Mesendoderm (in vitro differentiated cells): ENCODE results near the gene CD68.

ENCODE experiments used
- DNase-seq: peaks from one replicate; pipeline ENCODE4 v3.0.0; 2013
- H2AK5ac ChIP-seq: 2 replicates; pipeline ENCODE4 v1.6.1; 2013; ENCODE audit warnings: low read length, inconsistent platforms
- H2BK120ac ChIP-seq: 2 replicates; pipeline ENCODE4 v1.6.1; 2013; ENCODE audit warnings: low read depth, mild to moderate bottlenecking, low read length, moderate library complexity, mixed read lengths
- H2BK15ac ChIP-seq: replicated peaks from 2 replicates; pipeline ENCODE4 v1.6.1; 2013; ENCODE audit warnings: low read depth, mild to moderate bottlenecking, moderate library complexity
- H2BK5ac ChIP-seq: 2 replicates; pipeline ENCODE4 v1.6.1; 2013; ENCODE audit warnings: low read length, inconsistent platforms
- H3K18ac ChIP-seq: 2 replicates; pipeline ENCODE4 v1.6.1; 2013; ENCODE audit warnings: mild to moderate bottlenecking, low read length, mixed read lengths
- H3K23ac ChIP-seq: one replicate; pipeline ENCODE4 v1.6.1; 2013; ENCODE audit warnings: low read length
- H3K27ac ChIP-seq: 2 replicates; pipeline ENCODE4 v1.5.1; 2013; ENCODE audit warnings: low read depth, mild to moderate bottlenecking, inconsistent platforms, low read length, moderate library complexity
- H3K27me3 ChIP-seq: 2 replicates; pipeline ENCODE4 v1.6.1; 2013; ENCODE audit warnings: low read length, control low read depth, mild to moderate bottlenecking, inconsistent platforms; ENCODE audit not compliant: insufficient read depth, poor library complexity
- H3K36me3 ChIP-seq: 2 replicates; pipeline ENCODE4 v1.6.1; 2013; ENCODE audit warnings: low read length, inconsistent platforms; ENCODE audit not compliant: control insufficient read depth, insufficient read depth
- H3K4ac ChIP-seq: one replicate; pipeline ENCODE4 v1.6.1; 2013; ENCODE audit warnings: low read depth, mild to moderate bottlenecking, low read length, moderate library complexity
- H3K4me1 ChIP-seq: 2 replicates; pipeline ENCODE4 v1.6.1; 2013; ENCODE audit warnings: low read depth, low read length, inconsistent platforms; ENCODE audit not compliant: control insufficient read depth
- H3K4me2 ChIP-seq: 2 replicates; pipeline ENCODE4 v1.6.1; 2013; ENCODE audit warnings: low read length
- H3K4me3 ChIP-seq: 2 replicates; pipeline ENCODE4 v1.5.1; 2013; ENCODE audit warnings: mild to moderate bottlenecking, low read length
- H3K56ac ChIP-seq: one replicate; pipeline ENCODE4 v1.6.1; 2013; ENCODE audit warnings: low read length
- H3K79me1 ChIP-seq: 2 replicates; pipeline ENCODE4 v1.6.1; 2013; ENCODE audit warnings: low read length, inconsistent platforms
- H3K79me2 ChIP-seq: 2 replicates; pipeline ENCODE4 v1.6.1; 2013; ENCODE audit warnings: mild to moderate bottlenecking, low read length; ENCODE audit not compliant: control insufficient read depth, insufficient read depth
- H3K9ac ChIP-seq: 2 replicates; pipeline ENCODE4 v1.6.1; 2013; ENCODE audit warnings: low read length, inconsistent platforms
- H4K5ac ChIP-seq: one replicate; pipeline ENCODE4 v1.6.1; 2013; ENCODE audit warnings: low read length
- H4K8ac ChIP-seq: one replicate; pipeline ENCODE4 v1.6.1; 2013; ENCODE audit warnings: low read depth, mild to moderate bottlenecking, control low read depth, low read length, moderate library complexity
- WGBS: extraction: QIAGEN DNeasy Blood & Tissue Kit; methylation state at CpG from one replicate; pipeline ENCODE4 v1.1.7; 2013; ENCODE audit warnings: low lambda C conversion rate, missing lambda C conversion rate; ENCODE audit not compliant: insufficient coverage; ENCODE audit errors: extremely low coverage; 5-methylcytosine and 5-hydroxymethylcytosine counted together

Gene CD68

GRCh38 chr17:7561589-7562207, 17.7 kb upstream of the CD68 start, which contains the start of gene SENP3:
TSS of gene SENP3 (plus strand) at chr17:7561919. CDS start at chr17:7563077, 1,158 bp downstream.
- Histone ChIP-seq H3K27me3 (no peaks in the 10 kb centered on the region), H4K5ac (no peak within 1 kb of the TSS)
- no CpG with 5 or more reads among the region's 82 CpGs for WGBS

DNA sequence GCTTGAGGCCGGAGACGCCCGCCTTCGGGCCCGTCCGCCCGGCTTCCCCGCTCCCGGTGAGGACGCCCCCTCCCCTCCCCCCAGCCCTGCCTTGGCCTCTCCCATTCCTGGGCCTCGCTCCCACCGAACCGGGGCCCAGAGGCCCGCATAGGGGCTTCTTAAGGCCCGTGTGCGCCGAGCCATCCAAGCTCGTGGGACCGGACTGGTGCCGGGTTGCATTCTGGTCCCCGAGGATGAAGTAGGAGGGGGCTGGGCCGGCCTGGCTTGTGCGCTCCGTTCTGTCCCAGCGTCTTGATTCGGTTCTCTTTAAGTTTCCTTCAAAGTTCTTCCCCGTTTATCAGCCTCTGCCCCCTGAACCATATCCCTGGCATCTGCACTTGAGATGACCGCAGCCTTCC, 17.2 kb upstream of the CD68 start:
- peak overlapping the region; percentile 16 for H4K8ac ChIP-seq
- H3K4me3 ChIP-seq: peak overlapping the region; percentile 87
- H3K36me3 ChIP-seq: peaks cover 16% of the 10 kb centered on the region
- H3K27ac ChIP-seq: peak overlapping the region; percentile 8
- no peak overlapping the region for H2BK15ac ChIP-seq
- peak overlapping the region; percentile 99 for H3K4me2 ChIP-seq
- H3K56ac ChIP-seq: peak overlapping the region; percentile 96
- H3K4ac ChIP-seq: peak overlapping the region; percentile 99
- H3K23ac ChIP-seq: peak overlapping the region; percentile 80
- H4K5ac ChIP-seq: no peak overlapping the region
- peak overlapping the region; percentile 90 for H2AK5ac ChIP-seq
- DNase-seq: no peak
- peak overlapping the region; percentile 71 for H3K18ac ChIP-seq
- no CpG with 5 or more reads among the region's 28 CpGs for WGBS
- peaks cover 24% of the 10 kb centered on the region for H3K79me1 ChIP-seq
- no peaks in the 10 kb centered on the region for H3K27me3 ChIP-seq
- H3K9ac ChIP-seq: peak overlapping the region; percentile 91
- H3K4me1 ChIP-seq: peaks cover 7% of the 10 kb centered on the region
- no peak overlapping the region for H2BK120ac ChIP-seq
- H2BK5ac ChIP-seq: no peak overlapping the region
- H3K79me2 ChIP-seq: peaks cover 30% of the 10 kb centered on the region

More at GRCh38 chr17:7561589-7562207, 17.7 kb upstream of the CD68 start, which contains the start of gene SENP3:
- Histone ChIP-seq H3K56ac (peak within 1 kb of the TSS; percentile 96), H3K79me2 (peaks cover 30% of the 10 kb centered on the region), H3K9ac (peak within 1 kb of the TSS; percentile 94), H3K27ac (peak within 1 kb of the TSS; percentile 81), H2BK5ac (peak within 1 kb of the TSS; percentile 27), H3K4me1 (peaks cover 7% of the 10 kb centered on the region), H3K4me2 (peak within 1 kb of the TSS; percentile 100), H3K23ac (peak within 1 kb of the TSS; percentile 80), H3K4ac (peak within 1 kb of the TSS; percentile 99), H2AK5ac (peak within 1 kb of the TSS; percentile 90), H3K18ac (peak within 1 kb of the TSS; percentile 89), H4K8ac (peak within 1 kb of the TSS; percentile 16), H3K79me1 (peaks cover 23% of the 10 kb centered on the region), H2BK120ac (no peak within 1 kb of the TSS), H3K36me3 (peaks cover 15% of the 10 kb centered on the region), H2BK15ac (no peak within 1 kb of the TSS), H3K4me3 (peak within 1 kb of the TSS; percentile 87)
- peak; percentile 91 for DNase-seq

- Histone ChIP-seq H3K4me3 (no peak overlapping the region), H3K79me1 (peaks cover 24% of the 10 kb centered on the region), H2BK15ac (no peak overlapping the region), H2AK5ac (no peak overlapping the region), H2BK5ac (no peak overlapping the region), H3K27ac (no peak overlapping the region), H3K79me2 (peaks cover 30% of the 10 kb centered on the region), H2BK120ac (no peak overlapping the region), H4K8ac (no peak overlapping the region), H3K56ac (peak overlapping the region; percentile 96), H3K4me1 (peaks cover 7% of the 10 kb centered on the region), H3K9ac (peak overlapping the region; percentile 91), H3K27me3 (no peaks in the 10 kb centered on the region), H3K4me2 (no peak overlapping the region), H3K4ac (no peak overlapping the region), H4K5ac (no peak overlapping the region), H3K23ac (no peak overlapping the region), H3K36me3 (peaks cover 16% of the 10 kb centered on the region), H3K18ac (no peak overlapping the region)
- WGBS: no CpG with 5 or more reads among the region's 30 CpGs
- no peak for DNase-seq
These were observed 16.1 kb upstream of the CD68 start for GRCh38 chr17:7563115-7563869.

DNA sequence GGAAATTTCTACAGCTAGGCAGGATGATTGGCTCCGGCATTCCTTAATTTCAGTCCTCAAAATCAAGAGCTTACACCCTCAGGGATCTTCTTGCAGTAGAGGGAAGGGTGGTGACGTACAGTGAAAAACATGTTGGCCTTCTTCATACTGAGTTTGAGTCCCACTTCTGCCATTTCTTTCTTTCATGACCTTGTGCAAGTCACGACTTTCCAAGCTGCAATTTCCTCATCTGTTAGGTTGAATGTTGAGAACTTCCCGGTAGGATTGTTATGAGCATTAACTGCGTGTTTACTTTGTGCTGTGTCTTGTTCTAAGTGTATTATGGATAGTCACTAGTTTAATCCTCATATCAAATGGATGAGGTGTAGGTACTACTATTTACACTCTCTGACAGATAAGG, 9.9 kb upstream of the CD68 start:
- H3K4me1 ChIP-seq: no peaks in the 10 kb centered on the region
- WGBS: no CpG with 5 or more reads among the region's 5 CpGs
- no peak overlapping the region for H3K18ac ChIP-seq
- H3K27me3 ChIP-seq: no peaks in the 10 kb centered on the region
- no peak overlapping the region for H2AK5ac ChIP-seq
- no peak overlapping the region for H3K4ac ChIP-seq
- no peak overlapping the region for H2BK5ac ChIP-seq
- no peak overlapping the region for H3K9ac ChIP-seq
- no peak overlapping the region for H2BK120ac ChIP-seq
- H3K56ac ChIP-seq: no peak overlapping the region
- no peak overlapping the region for H3K4me3 ChIP-seq
- no peak overlapping the region for H3K4me2 ChIP-seq
- peaks cover 14% of the 10 kb centered on the region for H3K79me1 ChIP-seq
- H3K27ac ChIP-seq: no peak overlapping the region
- no peak overlapping the region for H2BK15ac ChIP-seq
- DNase-seq: no peak
- H3K36me3 ChIP-seq: peaks cover 24% of the 10 kb centered on the region
- no peak overlapping the region for H4K8ac ChIP-seq
- no peak overlapping the region for H3K23ac ChIP-seq
- no peak overlapping the region for H4K5ac ChIP-seq
- peaks cover 32% of the 10 kb centered on the region for H3K79me2 ChIP-seq

- no peak for DNase-seq
- no peak overlapping the region for H3K23ac ChIP-seq
- WGBS: no CpG with 5 or more reads among the region's 10 CpGs
- peaks cover 2% of the 10 kb centered on the region for H3K4me1 ChIP-seq
- no peak overlapping the region for H3K4me2 ChIP-seq
- no peak overlapping the region for H2BK120ac ChIP-seq
- H4K8ac ChIP-seq: no peak overlapping the region
- peaks cover 12% of the 10 kb centered on the region for H3K79me1 ChIP-seq
- no peak overlapping the region for H3K27ac ChIP-seq
- H3K79me2 ChIP-seq: peaks cover 34% of the 10 kb centered on the region
- no peak overlapping the region for H3K18ac ChIP-seq
- H2BK5ac ChIP-seq: no peak overlapping the region
- no peak overlapping the region for H2BK15ac ChIP-seq
- peaks cover 25% of the 10 kb centered on the region for H3K36me3 ChIP-seq
- no peak overlapping the region for H3K56ac ChIP-seq
- no peak overlapping the region for H3K4me3 ChIP-seq
- no peak overlapping the region for H2AK5ac ChIP-seq
- no peak overlapping the region for H4K5ac ChIP-seq
- no peaks in the 10 kb centered on the region for H3K27me3 ChIP-seq
- H3K9ac ChIP-seq: no peak overlapping the region
- H3K4ac ChIP-seq: no peak overlapping the region
These were observed 9.1 kb upstream of the CD68 start for GRCh38 chr17:7570351-7570750.
